Measurements from ENCODE around the gene EML4. TPM values are rescaled to one million over a fixed set of nuclear protein-coding genes. Genes with fewer than 3 reads are reported as not detected.
A peak's percentile ranks its signal among the peaks of the same experiment; 100 is the strongest.

Gene EML4
- total RNA-seq, 1 experiment from 2014 or later = 68.2 TPM

DNA sequence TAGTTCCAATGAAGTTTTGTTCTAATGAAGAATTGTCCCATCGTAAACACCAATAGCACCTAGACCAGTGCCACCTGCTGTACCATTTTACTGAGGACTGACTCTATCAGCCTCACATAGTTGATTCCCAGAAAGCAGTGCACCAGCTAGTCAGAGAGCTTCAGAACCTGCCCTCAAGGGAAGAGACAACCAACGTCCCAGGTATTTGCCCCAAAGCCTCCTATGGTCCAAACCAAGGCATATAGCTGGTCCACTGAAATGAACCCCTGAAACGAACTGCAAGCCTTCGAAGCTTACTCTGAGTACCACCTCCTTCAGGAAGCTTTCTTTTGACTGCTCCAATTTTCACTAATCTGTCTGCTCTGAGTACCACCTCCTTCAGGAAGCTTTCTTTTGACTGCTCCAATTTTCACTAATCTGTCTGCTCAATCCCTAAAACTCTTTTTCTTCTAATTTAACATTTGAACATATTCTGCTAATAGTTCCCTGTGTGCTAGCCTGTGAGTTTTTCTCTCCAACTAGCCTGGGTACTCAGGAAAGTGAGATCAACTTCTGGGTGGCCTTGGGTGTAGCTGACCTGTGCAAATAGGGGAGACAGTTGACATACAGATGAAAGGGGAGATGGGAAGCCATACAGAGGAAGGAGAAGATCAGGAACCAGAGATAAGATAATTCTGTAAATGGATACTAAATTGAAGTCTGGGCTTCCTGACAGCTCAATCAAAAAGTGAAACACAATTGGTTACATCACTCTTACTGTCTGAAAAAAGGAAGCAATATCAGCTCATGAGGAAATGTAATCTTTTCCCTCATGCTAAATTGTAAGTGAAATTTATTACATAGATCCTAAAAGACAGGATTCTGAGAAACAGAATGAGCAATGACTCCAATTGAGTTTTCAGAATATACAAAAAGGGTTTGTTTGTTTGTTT is 33.5 kb upstream of the EML4 start:
- intact Hi-C loops (cut with micrococcal nuclease; ENCODE audit: unreplicated experiment) = loop anchor here (5.0 kb wide), 1 partner anchor 38 kb away; no protein-coding TSS in a partner anchor
- H3K9me3 Mint-ChIP-seq (ENCODE audit: low read depth, unreplicated experiment) = no peaks in the 10 kb centered on the region
- no peaks in the 10 kb centered on the region for H3K27me3 Mint-ChIP-seq (ENCODE audit: unreplicated experiment)
- H3K4me3 Mint-ChIP-seq (ENCODE audit: low read depth, unreplicated experiment) = no peak overlapping the region
- no peaks in the 10 kb centered on the region for H3K36me3 Mint-ChIP-seq (ENCODE audit: insufficient read depth, unreplicated experiment)
- CTCF ChIA-PET = no interaction called here
- BruUV-seq (replicated peaks) = no TSS peak
- no peak overlapping the region for H3K27ac Mint-ChIP-seq (ENCODE audit: unreplicated experiment)
- peaks cover 62% of the 10 kb centered on the region for H3K4me1 Mint-ChIP-seq (ENCODE audit: low read depth, unreplicated experiment)
- no peak for DNase-seq
- TF ChIP-seq, protein P1, sequence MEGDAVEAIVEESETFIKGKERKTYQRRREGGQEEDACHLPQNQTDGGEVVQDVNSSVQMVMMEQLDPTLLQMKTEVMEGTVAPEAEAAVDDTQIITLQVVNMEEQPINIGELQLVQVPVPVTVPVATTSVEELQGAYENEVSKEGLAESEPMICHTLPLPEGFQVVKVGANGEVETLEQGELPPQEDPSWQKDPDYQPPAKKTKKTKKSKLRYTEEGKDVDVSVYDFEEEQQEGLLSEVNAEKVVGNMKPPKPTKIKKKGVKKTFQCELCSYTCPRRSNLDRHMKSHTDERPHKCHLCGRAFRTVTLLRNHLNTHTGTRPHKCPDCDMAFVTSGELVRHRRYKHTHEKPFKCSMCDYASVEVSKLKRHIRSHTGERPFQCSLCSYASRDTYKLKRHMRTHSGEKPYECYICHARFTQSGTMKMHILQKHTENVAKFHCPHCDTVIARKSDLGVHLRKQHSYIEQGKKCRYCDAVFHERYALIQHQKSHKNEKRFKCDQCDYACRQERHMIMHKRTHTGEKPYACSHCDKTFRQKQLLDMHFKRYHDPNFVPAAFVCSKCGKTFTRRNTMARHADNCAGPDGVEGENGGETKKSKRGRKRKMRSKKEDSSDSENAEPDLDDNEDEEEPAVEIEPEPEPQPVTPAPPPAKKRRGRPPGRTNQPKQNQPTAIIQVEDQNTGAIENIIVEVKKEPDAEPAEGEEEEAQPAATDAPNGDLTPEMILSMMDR (IDR thresholded peaks at IDR 0.05; ENCODE audit: unreplicated experiment) = no peak

DNA sequence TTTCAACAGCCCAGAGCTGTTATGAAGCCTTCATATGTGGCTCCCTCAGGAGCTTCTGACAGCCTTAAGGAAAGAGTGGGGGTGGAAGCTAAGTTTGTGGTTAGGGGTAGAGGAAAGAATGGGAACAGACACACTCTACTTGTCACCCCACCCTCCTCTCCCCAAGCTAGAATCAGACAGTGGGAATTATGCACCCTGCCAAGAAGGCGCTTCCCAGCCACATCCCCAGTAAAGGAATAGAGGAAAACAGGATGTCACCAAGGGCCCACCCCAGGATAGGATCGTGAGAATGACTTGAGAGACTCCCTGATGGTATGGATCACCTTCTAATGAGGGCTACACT is 32.4 kb upstream of the EML4 start:
- Mint-ChIP-seq H3K36me3 (ENCODE audit: insufficient read depth, unreplicated experiment) (peaks cover 4% of the 10 kb centered on the region), H3K4me1 (ENCODE audit: low read depth, unreplicated experiment) (peaks cover 70% of the 10 kb centered on the region), H3K4me3 (ENCODE audit: low read depth, unreplicated experiment) (no peak overlapping the region), H3K9me3 (ENCODE audit: low read depth, unreplicated experiment) (no peaks in the 10 kb centered on the region), H3K27ac (ENCODE audit: unreplicated experiment) (no peak overlapping the region), H3K27me3 (ENCODE audit: unreplicated experiment) (no peaks in the 10 kb centered on the region)
- intact Hi-C loops (cut with micrococcal nuclease; ENCODE audit: unreplicated experiment) = loop anchor here (5.0 kb wide), 1 partner anchor 39 kb away; no protein-coding TSS in a partner anchor
- no TSS peak for BruUV-seq (replicated peaks)
- CTCF ChIA-PET = interaction anchor here (0.5 to 0.7 kb wide), 4 partner anchors 24 to 308 kb away, joined by 3 to 4 read pairs (median 4); no protein-coding TSS in a partner anchor
- TF ChIP-seq, protein P1 (IDR thresholded peaks at IDR 0.05; ENCODE audit: unreplicated experiment) = no peak
- no peak for DNase-seq

DNA sequence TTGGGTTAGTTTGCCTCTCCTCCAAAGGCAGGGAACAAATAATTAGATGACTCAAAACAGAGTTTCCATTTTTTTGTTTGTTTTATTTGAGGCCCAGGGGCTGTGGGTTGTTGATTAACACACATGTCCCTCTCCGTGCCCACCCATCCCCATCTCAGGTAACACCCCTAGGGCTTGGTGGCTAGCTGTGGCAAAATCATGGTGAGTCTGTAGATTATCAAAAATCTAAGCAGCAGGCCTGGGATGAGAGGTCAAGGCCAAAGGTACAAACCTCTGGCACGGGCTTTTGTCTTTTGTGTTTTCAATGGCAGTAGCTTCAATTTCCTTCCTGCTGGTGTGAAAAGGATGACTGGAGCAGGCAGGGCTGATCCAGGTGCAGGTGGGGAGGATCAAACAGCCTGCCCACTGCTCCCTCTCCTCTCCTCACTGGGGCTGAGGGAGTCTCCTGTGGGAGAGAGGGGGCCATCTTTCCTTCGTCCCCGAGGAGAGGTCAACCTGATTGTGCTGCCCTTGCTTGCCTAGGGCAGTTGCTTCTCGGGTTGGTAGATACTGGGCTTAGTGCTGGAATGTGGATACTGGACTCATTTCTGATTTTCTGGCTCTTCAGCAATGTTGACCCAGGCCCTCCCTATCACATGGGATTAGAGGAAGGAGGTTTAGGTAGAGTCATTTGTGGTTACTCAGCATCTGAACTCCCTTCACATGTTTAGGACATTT is 31.9 kb upstream of the EML4 start:
- Mint-ChIP-seq H3K36me3 (ENCODE audit: insufficient read depth, unreplicated experiment) (peaks cover 4% of the 10 kb centered on the region), H3K9me3 (ENCODE audit: low read depth, unreplicated experiment) (no peaks in the 10 kb centered on the region), H3K4me3 (ENCODE audit: low read depth, unreplicated experiment) (no peak overlapping the region), H3K4me1 (ENCODE audit: low read depth, unreplicated experiment) (peaks cover 71% of the 10 kb centered on the region), H3K27ac (ENCODE audit: unreplicated experiment) (no peak overlapping the region), H3K27me3 (ENCODE audit: unreplicated experiment) (no peaks in the 10 kb centered on the region)
- intact Hi-C loops (cut with micrococcal nuclease; ENCODE audit: unreplicated experiment) = loop anchor here (5.0 kb wide), 1 partner anchor 40 kb away; no protein-coding TSS in a partner anchor
- TF ChIP-seq, protein P1 (IDR thresholded peaks at IDR 0.05; ENCODE audit: unreplicated experiment) = no peak
- CTCF ChIA-PET = interaction anchor here (0.5 to 0.7 kb wide), 4 partner anchors 25 to 309 kb away, joined by 3 to 4 read pairs (median 4); no protein-coding TSS in a partner anchor
- no TSS peak for BruUV-seq (replicated peaks)
- DNase-seq = no peak

DNA sequence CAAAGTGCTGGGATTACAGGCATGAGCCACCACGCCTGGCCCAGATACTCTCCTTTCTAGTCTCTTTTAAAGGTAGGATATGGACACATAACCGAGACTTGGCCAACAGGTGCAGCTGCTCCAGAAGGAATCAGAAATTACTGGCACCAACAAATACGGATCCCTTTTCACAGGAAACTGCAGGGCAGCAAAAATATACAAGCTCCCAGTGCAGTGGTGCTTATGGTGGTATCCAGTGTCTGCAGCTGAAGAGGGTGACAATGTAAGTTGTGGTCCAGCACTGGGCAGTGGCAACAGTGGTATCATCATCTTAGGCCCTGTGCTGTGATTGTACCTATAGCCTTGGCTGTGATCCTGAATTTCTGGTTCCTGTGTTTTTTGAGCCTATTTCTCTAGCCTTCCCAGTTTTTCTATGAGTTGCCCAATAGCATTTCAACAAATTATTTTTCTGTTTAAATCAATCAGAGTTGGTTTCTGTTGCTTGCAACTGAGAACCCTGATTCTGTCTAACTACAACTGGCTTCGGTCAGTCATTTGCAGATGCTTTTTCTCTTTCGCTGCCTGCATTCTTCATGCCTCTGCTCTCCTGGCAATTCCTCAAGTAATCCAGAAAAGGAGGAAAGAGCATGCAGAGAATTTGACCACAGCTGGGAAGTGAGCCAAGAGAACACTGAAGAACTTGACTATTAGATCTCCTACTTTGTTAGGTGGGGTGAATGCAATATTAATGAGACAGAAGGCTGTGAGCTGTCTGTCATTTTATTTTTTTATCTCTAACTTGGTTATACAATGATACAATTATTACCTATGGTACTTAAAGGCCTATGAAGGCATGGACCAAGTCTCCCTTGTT is 30.8 kb upstream of the EML4 start:
- H3K36me3 Mint-ChIP-seq (ENCODE audit: insufficient read depth, unreplicated experiment) = peaks cover 4% of the 10 kb centered on the region
- TF ChIP-seq, protein P1 (IDR thresholded peaks at IDR 0.05; ENCODE audit: unreplicated experiment) = no peak
- CTCF ChIA-PET = interaction anchor here (0.8 kb wide), 1 partner anchor 140 kb away, joined by 3 read pairs; no protein-coding TSS in a partner anchor
- no TSS peak for BruUV-seq (replicated peaks)
- H3K4me3 Mint-ChIP-seq (ENCODE audit: low read depth, unreplicated experiment) = no peak overlapping the region
- peaks cover 71% of the 10 kb centered on the region for H3K4me1 Mint-ChIP-seq (ENCODE audit: low read depth, unreplicated experiment)
- H3K9me3 Mint-ChIP-seq (ENCODE audit: low read depth, unreplicated experiment) = no peaks in the 10 kb centered on the region
- DNase-seq = peak; percentile 58
- intact Hi-C loops (cut with micrococcal nuclease; ENCODE audit: unreplicated experiment) = loop anchor here (5.0 kb wide), 1 partner anchor 41 kb away; no protein-coding TSS in a partner anchor
- no peaks in the 10 kb centered on the region for H3K27me3 Mint-ChIP-seq (ENCODE audit: unreplicated experiment)
- no peak overlapping the region for H3K27ac Mint-ChIP-seq (ENCODE audit: unreplicated experiment)

All from Calu3 (cell line).